Left colon (tissue), 2 donors: ENCODE data around the gene HSD17B11. TPM values are rescaled to one million over a fixed set of nuclear protein-coding genes. Genes with fewer than 3 reads are reported as not detected.
A peak's percentile ranks its signal among the peaks of the same experiment; 100 is the strongest.
"Not testable (repeated sequence)": the region's sequence is repeated elsewhere in the genome, so short reads cannot be mapped to it uniquely, and the experiment has no call there.

Source experiments
- ATAC-seq: fragments of 200-7000 bp; cut with Tn5 transposase; one replicate; pipeline ENCODE4 v1.9.1; 2020; ENCODE audit warnings: mild to moderate bottlenecking, moderate library complexity
- DNase-seq, 2 donors: peaks; one replicate each; pipeline ENCODE4 v3.0.0-alpha.2; 2020
- intact Hi-C, 2 donors: fragments of 100-400 bp; cut with DNase I in 1 of 2; cut with micrococcal nuclease in 1 of 2; formaldehyde crosslinking; loops; one replicate each; pipeline versions ENCODE4 v1.11.2 to v1.14.0; 2022; cut with DNase I, micrococcal nuclease
- total RNA-seq, 2 donors: library from RNA; stranded (reverse); fragmentation: NEBNext Ultra II Directional; extraction: Animal tissue kit (Norgen Biotek cat#: 25700); gene quantifications; one replicate each; pipeline ENCODE4 v1.2.1, GENCODE V29; 2021
- donor health status: DM: no; HTN: no; CAD: no.
- donor health status: DM: yes; HTN: yes; CAD: no.

Gene HSD17B11
- total RNA-seq, 2 donors from 2014 or later = 243 to 253 TPM

- DNase-seq = no peak
- intact Hi-C loops = no loop called here
- ATAC-seq = no peak
Measured at GRCh38 chr4:87326460-87326859, 64.5 kb downstream of the HSD17B11 start.

- DNase-seq (no peak), ATAC-seq (peak; percentile 22)
- intact Hi-C loops = no loop called here
Measured at GRCh38 chr4:87322754-87323153, 68.2 kb downstream of the HSD17B11 start, which contains the start of gene HSD17B13. HSD17B13 (minus strand) TSS chr4:87322882; CDS start chr4:87322841, 41 bp downstream.

- ATAC-seq = no peak
- intact Hi-C loops = no loop called here
- DNase-seq = no peak
Measured at GRCh38 chr4:87321888-87322287, 69.1 kb downstream of the HSD17B11 start.

GRCh38 chr4:87317527-87317926 lies 73.5 kb downstream of the HSD17B11 start:
- intact Hi-C loops = no loop called here
- no peak for DNase-seq
- ATAC-seq = no peak

GRCh38 chr4:87316961-87317360 lies 74.0 kb downstream of the HSD17B11 start:
- intact Hi-C loops = no loop called here
- ATAC-seq (no peak), DNase-seq (no peak)

- ATAC-seq, DNase-seq, intact Hi-C loops: not testable (repeated sequence)
Measured at GRCh38 chr4:87315000-87315399, 76.0 kb downstream of the HSD17B11 start.

- DNase-seq = no peak
- intact Hi-C loops = no loop called here
- no peak for ATAC-seq
Measured at GRCh38 chr4:87313756-87314155, 77.2 kb downstream of the HSD17B11 start.

- no peak for DNase-seq
- ATAC-seq = no peak
- intact Hi-C loops = no loop called here
Measured at GRCh38 chr4:87311684-87312083, 79.3 kb downstream of the HSD17B11 start.

GRCh38 chr4:87310691-87311335 lies 80.2 kb downstream of the HSD17B11 start:
- intact Hi-C loops = no loop called here
- ATAC-seq (no peak), DNase-seq (no peak)

GRCh38 chr4:87309625-87310024 lies 81.4 kb downstream of the HSD17B11 start:
- ATAC-seq = no peak
- no peak for DNase-seq
- intact Hi-C loops = no loop called here

- intact Hi-C loops = no loop called here
- DNase-seq (no peak), ATAC-seq (no peak)
Measured at GRCh38 chr4:87306056-87306455, 84.9 kb downstream of the HSD17B11 start.

GRCh38 chr4:87305562-87305961 lies 85.4 kb downstream of the HSD17B11 start:
- ATAC-seq (no peak), DNase-seq (no peak)
- intact Hi-C loops = no loop called here

GRCh38 chr4:87304745-87305432 lies 86.1 kb downstream of the HSD17B11 start:
- intact Hi-C loops = no loop called here
- DNase-seq (no peak), ATAC-seq (peak; percentile 68)

GRCh38 chr4:87299898-87300297 lies 91.1 kb downstream of the HSD17B11 start:
- intact Hi-C loops = no loop called here
- ATAC-seq = no peak
- DNase-seq = no peak

GRCh38 chr4:87298362-87298761 lies 92.6 kb downstream of the HSD17B11 start:
- intact Hi-C loops = no loop called here
- DNase-seq (no peak), ATAC-seq (no peak)

GRCh38 chr4:87294911-87295310 lies 96.1 kb downstream of the HSD17B11 start:
- ATAC-seq, intact Hi-C loops, DNase-seq: not testable (repeated sequence)

- intact Hi-C loops, DNase-seq, ATAC-seq: not testable (repeated sequence)
Measured at GRCh38 chr4:87293889-87294288, 97.1 kb downstream of the HSD17B11 start.

GRCh38 chr4:87286970-87287369 lies 104.0 kb downstream of the HSD17B11 start:
- DNase-seq (no peak), ATAC-seq (no peak)
- intact Hi-C loops = no loop called here
